Adrenal gland (tissue), 5 donors: ENCODE results near the gene RFPL3.

ENCODE experiments used
- CTCF ChIP-seq, 6 experiments: fragments of 450-650 bp in 4 of 6; fragments of 200-600 bp in 2 of 6; sonication (generic) in 1 of 6; IDR thresholded peaks; 1 replicate in 5 of 6; 2 replicates in 1 of 6; pipeline versions ENCODE4 v1.5.1 to v1.8.0; 2016 to 2021; ENCODE audit warnings: antibody characterized with exemption in 6 of 6, mild to moderate bottlenecking in 2 of 6, moderate library complexity in 1 of 6
- POLR2A ChIP-seq, 2 donors: fragments of 450-650 bp; IDR thresholded peaks; one replicate each; pipeline ENCODE4 v1.6.1; 2017; ENCODE audit warnings: antibody characterized with exemption in 2 of 2, mild to moderate bottlenecking in 2 of 2, moderate library complexity in 1 of 2
- donor health status: DM: no; HTN: no; CAD: no.

- TF ChIP-seq CTCF (IDR thresholded peaks at IDR 0.05) (no peak), POLR2A (IDR thresholded peaks at IDR 0.05) (no peak)
Measured at GRCh38 chr22:32376681-32377080, 19.0 kb downstream of the RFPL3 start.
